ENCODE results near the gene IRF1.

IRF1 gene

DNA sequence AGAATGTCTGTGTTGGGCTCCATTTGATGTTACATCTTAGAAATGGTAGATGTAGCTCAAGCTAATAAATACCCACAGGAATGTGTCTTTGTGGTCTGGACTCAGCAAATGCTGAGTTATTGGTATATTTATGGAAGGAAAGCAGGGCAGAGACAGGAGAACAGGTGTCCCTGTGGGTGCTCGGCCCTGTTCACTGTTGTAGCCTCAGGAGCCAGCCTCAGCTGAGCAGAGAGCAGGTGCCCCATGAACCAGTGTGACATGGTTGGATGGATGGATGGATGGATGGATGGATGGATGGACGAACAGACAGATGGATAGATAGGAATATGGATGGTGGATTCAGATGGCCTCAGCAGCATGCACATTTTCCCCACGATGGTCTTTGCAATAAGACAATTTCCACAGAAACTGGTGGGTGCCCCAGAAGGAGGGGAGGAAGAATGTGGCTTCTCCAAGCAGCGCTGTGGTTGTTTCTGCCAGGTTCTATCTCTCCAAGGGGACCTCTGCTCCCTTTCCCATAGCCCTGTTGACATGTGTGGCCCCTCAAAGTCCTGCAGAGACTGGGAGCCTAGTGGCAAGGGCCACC, 8.2 kb upstream of the IRF1 start:
- no peaks in the 10 kb centered on the region for H3K36me3 Mint-ChIP-seq (ENCODE audit: low read depth)
- no peak for DNase-seq
- no peaks in the 10 kb centered on the region for H3K9me3 Mint-ChIP-seq
- no peak overlapping the region for H3K27ac Mint-ChIP-seq
- H3K4me3 Mint-ChIP-seq, result no peak overlapping the region
- peaks cover 25% of the 10 kb centered on the region for H3K27me3 Mint-ChIP-seq (ENCODE audit: low read depth, poor library complexity)
- peaks cover 30% of the 10 kb centered on the region for H3K4me1 Mint-ChIP-seq
- TF ChIP-seq CTCF (IDR thresholded peaks at IDR 0.05), result no peak

DNA sequence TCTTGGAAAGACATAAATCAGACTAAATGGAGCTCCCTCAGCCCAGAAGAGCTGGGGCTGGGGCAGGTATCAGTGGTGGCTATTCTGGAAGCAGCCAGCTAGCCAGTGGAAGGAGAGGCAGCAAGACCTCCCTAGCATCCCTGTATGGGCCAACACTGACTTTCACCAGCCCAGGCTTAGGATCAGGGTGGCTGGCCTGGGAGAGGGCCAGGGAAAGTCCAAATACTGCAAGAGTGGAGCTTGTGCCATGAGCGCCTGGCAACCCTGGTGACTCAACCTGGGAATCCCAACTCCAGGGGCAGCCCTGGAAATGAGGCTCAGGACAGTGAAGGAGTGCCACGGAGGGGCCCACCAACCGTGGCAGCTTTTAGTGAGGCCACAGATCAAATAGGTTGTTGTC, 7.6 kb upstream of the IRF1 start:
- TF ChIP-seq CTCF (IDR thresholded peaks at IDR 0.05), result no peak
- peaks cover 30% of the 10 kb centered on the region for H3K4me1 Mint-ChIP-seq
- H3K9me3 Mint-ChIP-seq, result no peaks in the 10 kb centered on the region
- H3K4me3 Mint-ChIP-seq, result no peak overlapping the region
- DNase-seq, result no peak
- H3K36me3 Mint-ChIP-seq (ENCODE audit: low read depth), result no peaks in the 10 kb centered on the region
- no peak overlapping the region for H3K27ac Mint-ChIP-seq
- H3K27me3 Mint-ChIP-seq (ENCODE audit: low read depth, poor library complexity), result peaks cover 26% of the 10 kb centered on the region

DNA sequence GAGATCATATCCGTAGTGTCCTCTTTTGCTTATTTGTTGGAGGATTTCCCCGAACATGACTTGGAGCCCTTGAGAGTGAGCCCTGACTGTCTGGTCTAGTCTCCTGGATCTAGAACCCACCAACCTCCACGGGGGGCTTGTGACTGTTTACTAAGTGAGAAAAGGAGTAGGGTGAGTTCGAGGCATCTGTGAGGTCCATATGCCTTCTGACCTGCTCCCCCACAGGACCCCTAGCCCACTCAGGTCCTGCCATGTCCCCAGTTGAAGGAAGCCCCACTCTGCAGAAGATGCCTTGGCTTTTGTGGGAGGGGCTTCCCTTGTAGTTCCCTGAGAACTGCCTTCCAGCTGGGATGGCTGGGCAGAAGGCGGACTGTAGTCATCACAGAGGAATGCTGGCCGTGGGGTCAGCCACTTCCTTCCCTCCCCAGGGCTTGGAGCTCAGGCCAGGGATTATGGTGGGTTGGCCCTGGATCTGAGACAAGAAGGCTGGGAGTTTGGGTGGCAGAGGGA, 7.0 kb upstream of the IRF1 start:
- no peak overlapping the region for H3K27ac Mint-ChIP-seq
- H3K36me3 Mint-ChIP-seq (ENCODE audit: low read depth), result no peaks in the 10 kb centered on the region
- no peak for TF ChIP-seq CTCF (IDR thresholded peaks at IDR 0.05)

DNA sequence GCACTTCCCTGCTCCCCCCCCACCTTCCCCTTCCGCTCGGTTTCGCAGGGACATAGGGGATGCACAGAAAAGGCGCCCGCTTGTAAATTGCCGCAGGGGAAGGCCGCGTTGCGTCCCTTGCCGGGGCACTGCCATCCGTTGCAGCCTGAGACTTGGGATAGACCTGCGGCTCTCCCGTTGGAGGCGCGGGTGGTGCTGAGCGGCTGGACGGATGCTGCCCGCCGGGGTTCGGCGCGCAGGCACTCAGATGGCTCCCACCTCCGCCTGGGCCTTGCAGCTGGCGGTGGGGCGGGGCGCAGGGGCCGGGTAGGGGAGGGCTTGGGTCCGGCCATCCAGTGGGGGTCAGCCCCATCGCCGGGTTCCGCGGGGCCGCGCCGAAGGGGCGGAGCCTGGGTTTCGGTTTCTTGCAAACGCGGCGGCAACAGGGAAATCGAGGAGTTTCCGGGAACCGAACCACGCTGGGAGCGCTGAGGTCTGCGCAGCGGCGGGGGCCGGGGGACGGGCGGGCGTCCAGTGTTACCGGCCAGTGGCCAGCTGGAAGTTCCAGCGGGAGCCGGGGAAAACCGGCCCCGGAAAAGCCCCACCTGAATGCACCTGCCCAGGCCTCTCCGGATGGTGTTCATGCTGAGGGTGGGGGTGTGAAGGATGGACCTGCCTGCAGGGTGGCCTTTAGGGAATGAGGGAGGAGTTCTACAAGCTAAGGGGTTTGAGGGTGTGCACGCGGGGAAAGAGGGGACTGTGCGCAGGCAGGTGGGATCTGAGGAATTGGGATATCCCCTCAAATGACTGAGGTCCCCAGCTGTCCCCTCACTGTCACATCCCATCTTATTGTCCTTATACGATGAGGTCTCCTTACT, 6.3 kb upstream of the IRF1 start:
- DNase-seq, result peak; percentile 91
- peaks cover 35% of the 10 kb centered on the region for H3K4me1 Mint-ChIP-seq
- H3K9me3 Mint-ChIP-seq, result no peaks in the 10 kb centered on the region
- no peaks in the 10 kb centered on the region for H3K36me3 Mint-ChIP-seq (ENCODE audit: low read depth)
- peak overlapping the region; percentile 84 for H3K4me3 Mint-ChIP-seq
- H3K27ac Mint-ChIP-seq, result no peak overlapping the region
- peaks cover 39% of the 10 kb centered on the region for H3K27me3 Mint-ChIP-seq (ENCODE audit: low read depth, poor library complexity)
- TF ChIP-seq CTCF (IDR thresholded peaks at IDR 0.05), result no peak

More for the DNA sequence above, 7.0 kb upstream of the IRF1 start:
- Mint-ChIP-seq H3K4me1 (peaks cover 30% of the 10 kb centered on the region), H3K9me3 (no peaks in the 10 kb centered on the region), H3K27me3 (ENCODE audit: low read depth, poor library complexity) (peaks cover 32% of the 10 kb centered on the region), H3K4me3 (peak overlapping the region; percentile 71)
- DNase-seq, result no peak

DNA sequence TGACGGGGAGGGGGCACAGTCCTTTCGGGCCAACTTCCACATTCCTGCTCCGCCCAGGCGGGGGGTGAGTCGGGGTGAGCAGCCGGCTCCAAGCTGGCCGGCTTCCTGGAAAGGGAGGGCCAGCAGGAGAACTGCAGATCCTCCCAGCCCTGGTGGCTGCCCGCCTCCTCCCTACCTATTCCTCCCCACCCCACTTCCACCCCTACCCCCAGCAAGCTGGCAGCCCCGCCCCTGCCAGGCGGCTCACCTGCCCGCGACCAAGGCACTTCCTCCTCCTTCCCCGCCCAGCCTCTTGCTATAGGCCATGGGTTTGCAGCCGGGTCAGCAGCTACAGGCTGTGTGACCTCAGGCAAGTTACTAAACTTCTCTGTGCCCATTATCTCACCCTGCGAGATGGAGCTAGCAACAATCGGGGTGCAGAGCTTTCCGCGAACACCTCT, 5.6 kb upstream of the IRF1 start:
- Mint-ChIP-seq H3K27me3 (ENCODE audit: low read depth, poor library complexity) (peaks cover 46% of the 10 kb centered on the region), H3K9me3 (no peaks in the 10 kb centered on the region), H3K27ac (no peak overlapping the region), H3K4me3 (peak overlapping the region; percentile 84), H3K4me1 (peaks cover 35% of the 10 kb centered on the region), H3K36me3 (ENCODE audit: low read depth) (no peaks in the 10 kb centered on the region)
- TF ChIP-seq CTCF (IDR thresholded peaks at IDR 0.05), result no peak
- DNase-seq, result peak; percentile 59
